DMS53 (cell line): ENCODE data around the gene LCLAT1.

ENCODE experiments used
- DNase-seq: peaks from one replicate; lab custom pipeline; 2025; lab: John Stamatoyannopoulos, UW

LCLAT1 gene

GRCh38 chr2:30673127-30673526 is 226.1 kb downstream of the LCLAT1 start:
- no peak for DNase-seq

- no peak for DNase-seq
Observed at GRCh38 chr2:30675758-30676157, 228.7 kb downstream of the LCLAT1 start.

- DNase-seq = no peak
Observed at GRCh38 chr2:30677231-30677630, 230.2 kb downstream of the LCLAT1 start.

GRCh38 chr2:30677861-30678385 is 230.9 kb downstream of the LCLAT1 start:
- DNase-seq = no peak

GRCh38 chr2:30678410-30679137 is 231.5 kb downstream of the LCLAT1 start:
- no peak for DNase-seq

- DNase-seq = peak; percentile 52
Observed at GRCh38 chr2:30679426-30680088, 232.5 kb downstream of the LCLAT1 start.

GRCh38 chr2:30680121-30680520 is 233.1 kb downstream of the LCLAT1 start:
- no peak for DNase-seq

- DNase-seq = no peak
Observed at GRCh38 chr2:30681022-30681421, 234.0 kb downstream of the LCLAT1 start.

- DNase-seq = peak; percentile 27
Observed at GRCh38 chr2:30683236-30683956, 236.3 kb downstream of the LCLAT1 start.

GRCh38 chr2:30684026-30684425 is 237.0 kb downstream of the LCLAT1 start:
- no peak for DNase-seq

GRCh38 chr2:30684516-30684915 is 237.5 kb downstream of the LCLAT1 start:
- DNase-seq = no peak

- DNase-seq = no peak
Observed at GRCh38 chr2:30684996-30685395, 237.9 kb downstream of the LCLAT1 start.

GRCh38 chr2:30686000-30686399 is 239.0 kb downstream of the LCLAT1 start:
- peak; percentile 94 for DNase-seq

GRCh38 chr2:30686669-30687068 is 239.6 kb downstream of the LCLAT1 start:
- no peak for DNase-seq

GRCh38 chr2:30688956-30689401 is 241.9 kb downstream of the LCLAT1 start:
- no peak for DNase-seq

GRCh38 chr2:30689496-30690125 is 242.6 kb downstream of the LCLAT1 start:
- DNase-seq = no peak

GRCh38 chr2:30690126-30690561 is 243.1 kb downstream of the LCLAT1 start:
- DNase-seq = no peak

- DNase-seq = no peak
Observed at GRCh38 chr2:30691091-30691947, 244.3 kb downstream of the LCLAT1 start.

- DNase-seq = peak; percentile 16
Observed at GRCh38 chr2:30691948-30692828, 245.1 kb downstream of the LCLAT1 start.

GRCh38 chr2:30692829-30693275 is 245.8 kb downstream of the LCLAT1 start:
- DNase-seq = no peak
